ENCODE results near the gene EPHB1. TPM values are rescaled to one million over a fixed set of nuclear protein-coding genes. Genes with fewer than 3 reads are reported as not detected.
"Not testable (repeated sequence)": the region's sequence is repeated elsewhere in the genome, so short reads cannot be mapped to it uniquely, and the experiment has no call there.

Gene EPHB1
- polyA plus RNA-seq, 6 donors from 2014 or later: not detected

GRCh38 chr3:134955874-134956273 lies 160.8 kb downstream of the EPHB1 start:
- Mint-ChIP-seq H3K4me3 (no peak overlapping the region), H3K27ac (no peak overlapping the region), H3K9me3 (peaks cover 0 to 17% (median 6%) of the 10 kb centered on the region in 7 donors), H3K27me3 (no peaks in the 10 kb centered on the region), H3K36me3 (peaks cover 0 to 4% of the 10 kb centered on the region in 2 donors), H3K4me1 (no peaks in the 10 kb centered on the region)
- ATAC-seq (ENCODE audit: low read depth in 2 of 2) (no peak), DNase-seq (no peak)

DNA sequence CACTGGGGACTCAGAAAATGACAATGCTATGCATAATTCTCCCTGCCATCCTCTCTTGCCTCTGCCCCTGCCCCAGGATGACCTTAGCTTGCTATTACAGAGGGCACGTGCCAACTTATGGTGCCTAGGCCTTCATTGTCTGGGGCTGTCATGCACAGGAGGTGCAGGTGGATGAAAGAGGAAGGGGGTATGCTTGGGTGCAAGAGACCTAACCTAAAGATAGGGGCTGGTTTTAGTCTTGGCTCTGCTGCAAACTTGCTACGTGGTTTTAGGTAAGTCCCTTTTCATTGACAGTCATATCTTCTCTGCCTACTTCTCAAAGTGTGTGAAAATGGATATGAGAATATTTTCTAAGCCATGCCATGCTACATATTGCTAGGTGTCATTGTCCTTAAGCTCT lies 161.3 kb downstream of the EPHB1 start:
- ATAC-seq (ENCODE audit: low read depth in 2 of 2) (no peak), DNase-seq (no peak)
- Mint-ChIP-seq H3K4me3 (no peak overlapping the region), H3K4me1 (no peaks in the 10 kb centered on the region), H3K9me3 (peaks cover 0 to 12% (median 4%) of the 10 kb centered on the region in 7 donors), H3K36me3 (no peaks in the 10 kb centered on the region), H3K27me3 (no peaks in the 10 kb centered on the region), H3K27ac (no peak overlapping the region)

- peaks cover 0 to 7% (median 0%) of the 10 kb centered on the region in 7 donors for H3K9me3 Mint-ChIP-seq
Measured at GRCh38 chr3:134956844-134957243, 161.8 kb downstream of the EPHB1 start.

DNA sequence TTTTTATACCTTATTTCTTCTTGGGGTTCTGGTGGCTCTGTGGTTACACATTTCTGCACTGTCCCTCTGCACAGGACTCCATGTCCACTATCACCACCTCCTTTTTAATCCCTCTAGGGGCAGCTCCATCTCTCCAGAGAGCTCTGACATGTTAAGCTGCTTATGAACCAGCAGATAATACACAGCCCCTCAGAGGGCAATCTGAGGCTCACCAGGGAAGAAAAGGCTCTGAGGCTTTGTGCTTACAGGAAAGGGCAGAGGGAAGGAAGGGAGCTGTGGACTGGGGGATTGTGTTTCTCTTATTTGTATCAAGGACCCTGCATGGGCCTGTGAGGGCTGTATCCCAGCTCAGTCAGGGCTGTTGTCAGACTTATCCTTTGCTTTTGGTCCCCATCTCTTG lies 164.5 kb downstream of the EPHB1 start:
- Mint-ChIP-seq H3K4me1 (no peaks in the 10 kb centered on the region), H3K27me3 (peaks cover 0 to 5% (median 0%) of the 10 kb centered on the region in 3 donors)
- ATAC-seq (ENCODE audit: low read depth in 2 of 2): no peak

More at GRCh38 chr3:134956844-134957243, 161.8 kb downstream of the EPHB1 start:
- Mint-ChIP-seq H3K36me3 (no peaks in the 10 kb centered on the region), H3K27ac (no peak overlapping the region), H3K27me3 (no peaks in the 10 kb centered on the region), H3K4me1 (no peaks in the 10 kb centered on the region), H3K4me3 (peak overlapping the region in 1 of 8 donors; percentile 5)
- ATAC-seq (ENCODE audit: low read depth in 2 of 2) (no peak), DNase-seq (no peak)

DNA sequence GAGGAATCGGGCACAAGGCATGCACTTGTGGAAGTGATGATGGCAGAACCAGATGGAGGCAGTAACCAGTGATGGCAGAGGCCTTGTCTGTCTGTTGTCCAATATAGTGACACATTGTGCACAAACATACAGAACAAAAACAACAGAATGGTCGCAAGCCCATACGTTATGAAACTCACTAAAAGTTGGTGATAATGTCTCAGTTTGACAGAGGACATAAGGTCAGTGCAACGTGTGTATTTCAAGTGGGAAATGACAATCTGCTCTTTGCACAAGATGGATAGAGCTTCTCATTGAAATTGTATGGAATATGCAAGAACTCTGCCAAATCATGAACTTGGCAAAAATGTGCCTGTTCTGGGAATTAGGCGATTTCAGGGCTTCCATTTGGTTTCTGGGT lies 169.2 kb downstream of the EPHB1 start:
- H3K27me3 Mint-ChIP-seq: peaks cover 5 to 12% (median 7%) of the 10 kb centered on the region in 3 donors
- no peak overlapping the region for H3K27ac Mint-ChIP-seq
- no peak overlapping the region for H3K4me3 Mint-ChIP-seq
- no peaks in the 10 kb centered on the region for H3K4me1 Mint-ChIP-seq
- H3K9me3 Mint-ChIP-seq: peaks cover 0 to 5% (median 0%) of the 10 kb centered on the region in 7 donors
- ATAC-seq (ENCODE audit: low read depth in 2 of 2): no peak
- H3K36me3 Mint-ChIP-seq: no peaks in the 10 kb centered on the region
- no peak for DNase-seq

More for the DNA sequence above, 164.5 kb downstream of the EPHB1 start:
- no peak overlapping the region for H3K4me3 Mint-ChIP-seq
- no peak for DNase-seq
- H3K36me3 Mint-ChIP-seq: no peaks in the 10 kb centered on the region
- H3K9me3 Mint-ChIP-seq: peaks cover 0 to 2% (median 0%) of the 10 kb centered on the region in 7 donors
- peak overlapping the region in 2 of 6 donors; percentile 23 to 71 for H3K27ac Mint-ChIP-seq

- H3K4me3 Mint-ChIP-seq: no peak overlapping the region
- ATAC-seq (ENCODE audit: low read depth in 2 of 2): no peak
- no peaks in the 10 kb centered on the region for H3K36me3 Mint-ChIP-seq
- H3K4me1 Mint-ChIP-seq: no peaks in the 10 kb centered on the region
- DNase-seq: no peak
- H3K27ac Mint-ChIP-seq: no peak overlapping the region
- H3K27me3 Mint-ChIP-seq: peaks cover 5 to 17% (median 15%) of the 10 kb centered on the region in 3 donors
- H3K9me3 Mint-ChIP-seq: peaks cover 0 to 7% (median 0%) of the 10 kb centered on the region in 7 donors
Measured at GRCh38 chr3:134965865-134966481, 170.9 kb downstream of the EPHB1 start.

DNA sequence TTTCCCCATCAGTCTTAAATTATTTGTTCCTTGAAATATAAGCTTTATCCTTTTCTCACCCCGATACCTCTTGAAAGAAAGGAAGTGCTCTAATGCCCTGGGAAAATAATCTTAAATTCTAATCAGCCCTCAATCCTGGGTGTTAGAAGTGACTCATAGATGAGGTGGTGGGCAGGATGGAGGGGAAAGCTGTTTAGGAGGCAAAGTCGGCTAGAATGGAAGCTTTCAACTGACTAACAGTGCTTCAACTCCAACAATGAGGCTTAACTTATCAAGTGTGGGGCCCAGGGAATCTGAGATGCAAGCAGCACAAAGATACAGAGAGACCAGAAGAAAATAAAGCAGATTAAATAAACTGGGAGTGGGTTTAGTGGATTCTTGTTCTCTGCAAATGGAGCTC lies 175.8 kb downstream of the EPHB1 start:
- DNase-seq (no peak), ATAC-seq (ENCODE audit: low read depth in 2 of 2) (no peak)
- H3K4me1 Mint-ChIP-seq: no peaks in the 10 kb centered on the region
- no peak overlapping the region for H3K27ac Mint-ChIP-seq
- peaks cover 0 to 7% (median 0%) of the 10 kb centered on the region in 7 donors for H3K9me3 Mint-ChIP-seq
- H3K4me3 Mint-ChIP-seq: no peak overlapping the region
- no peaks in the 10 kb centered on the region for H3K36me3 Mint-ChIP-seq
- H3K27me3 Mint-ChIP-seq: peaks cover 15 to 21% (median 15%) of the 10 kb centered on the region in 3 donors

DNA sequence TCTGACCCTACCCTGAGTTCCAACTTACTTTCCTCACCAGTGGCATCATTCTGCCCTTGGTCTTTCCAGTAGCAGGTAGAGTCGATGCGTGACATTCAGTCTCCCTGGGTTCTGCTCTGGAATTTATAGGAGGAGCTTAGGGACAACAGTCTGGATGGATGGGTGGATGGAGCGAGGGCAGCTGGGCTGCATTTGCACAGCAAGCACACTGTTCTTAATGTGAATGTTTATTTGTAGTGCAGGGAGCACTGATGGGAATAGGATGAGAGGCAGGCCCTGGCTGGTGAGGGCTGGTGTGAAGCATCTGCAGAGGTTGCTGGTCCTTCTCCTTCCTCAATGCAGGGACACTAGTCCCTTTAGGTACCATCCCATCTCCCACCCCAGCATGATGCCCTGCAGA lies 176.2 kb downstream of the EPHB1 start:
- peaks cover 0 to 7% (median 0%) of the 10 kb centered on the region in 7 donors for H3K9me3 Mint-ChIP-seq
- DNase-seq (no peak), ATAC-seq (ENCODE audit: low read depth in 2 of 2) (no peak)
- H3K27ac Mint-ChIP-seq: no peak overlapping the region
- no peaks in the 10 kb centered on the region for H3K36me3 Mint-ChIP-seq
- H3K4me3 Mint-ChIP-seq: no peak overlapping the region
- H3K4me1 Mint-ChIP-seq: no peaks in the 10 kb centered on the region
- H3K27me3 Mint-ChIP-seq: peaks cover 15 to 22% (median 15%) of the 10 kb centered on the region in 3 donors

- DNase-seq; H3K27ac Mint-ChIP-seq; H3K4me1 Mint-ChIP-seq; ATAC-seq (ENCODE audit: low read depth in 2 of 2); H3K36me3 Mint-ChIP-seq; H3K4me3 Mint-ChIP-seq; H3K9me3 Mint-ChIP-seq: not testable (repeated sequence)
- H3K27me3 Mint-ChIP-seq: peaks cover 15 to 21% (median 15%) of the 10 kb centered on the region in 3 donors
Measured at GRCh38 chr3:134971907-134972306, 176.8 kb downstream of the EPHB1 start.

DNA sequence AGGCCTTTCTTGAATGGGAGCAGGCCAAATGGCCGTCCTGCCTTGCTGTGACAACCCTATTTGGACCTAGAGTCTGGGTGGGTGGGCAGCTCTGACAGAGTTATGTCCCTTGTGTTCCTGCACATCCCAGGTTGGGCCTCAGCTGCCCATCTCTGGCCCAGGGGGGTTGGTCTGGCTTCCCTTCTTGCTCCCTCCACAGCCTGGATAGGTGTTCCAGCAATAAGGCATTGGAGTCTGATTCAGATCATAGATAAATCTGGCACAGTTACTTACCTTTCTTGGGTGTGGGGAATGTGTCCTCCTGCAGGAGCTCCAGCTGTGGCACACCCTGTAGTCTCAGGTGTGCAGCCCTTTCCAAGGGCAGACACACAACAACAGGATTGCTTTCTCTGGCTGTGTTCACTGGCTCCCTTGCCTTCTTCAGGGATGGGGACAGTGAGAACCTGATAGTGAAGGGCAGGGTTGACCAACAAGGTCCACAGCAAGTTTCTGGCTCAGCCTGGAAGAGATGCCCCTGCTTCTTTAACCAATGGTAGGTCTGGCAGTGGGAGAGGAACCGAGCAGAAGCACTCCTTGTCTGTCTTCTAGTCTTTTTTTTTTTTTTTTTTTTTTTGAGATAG lies 177.9 kb downstream of the EPHB1 start:
- ATAC-seq (ENCODE audit: low read depth in 2 of 2): no peak
- H3K4me1 Mint-ChIP-seq: no peaks in the 10 kb centered on the region
- H3K4me3 Mint-ChIP-seq: no peak overlapping the region

DNA sequence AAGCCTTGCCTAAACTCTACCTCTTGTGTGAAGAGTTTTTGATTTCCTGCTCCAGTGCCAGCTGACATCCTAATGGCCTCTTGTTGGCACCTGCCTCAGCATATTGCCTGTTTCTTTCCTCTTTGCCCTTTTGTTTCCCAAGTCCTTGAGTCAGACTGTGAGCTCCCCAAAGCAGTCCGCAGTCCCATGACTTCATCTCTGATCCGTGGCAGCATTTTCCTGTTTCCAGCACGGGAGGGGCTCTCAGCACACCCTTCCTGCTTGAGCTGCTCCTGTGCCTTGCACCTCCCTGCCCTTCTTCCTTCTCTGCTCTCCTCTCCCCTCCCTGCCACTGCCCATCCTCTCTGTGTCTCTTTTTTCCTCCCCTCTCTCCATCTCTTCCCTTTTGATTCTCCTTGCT lies 179.6 kb downstream of the EPHB1 start:
- Mint-ChIP-seq H3K27me3 (peaks cover 6 to 23% (median 10%) of the 10 kb centered on the region in 3 donors), H3K36me3 (no peaks in the 10 kb centered on the region), H3K4me1 (no peaks in the 10 kb centered on the region), H3K4me3 (no peak overlapping the region), H3K9me3 (no peaks in the 10 kb centered on the region), H3K27ac (no peak overlapping the region)
- no peak for ATAC-seq (ENCODE audit: low read depth in 2 of 2)
- no peak for DNase-seq

More for the DNA sequence above, 177.9 kb downstream of the EPHB1 start:
- Mint-ChIP-seq H3K27ac (no peak overlapping the region), H3K36me3 (no peaks in the 10 kb centered on the region), H3K9me3 (peaks cover 0 to 7% (median 0%) of the 10 kb centered on the region in 7 donors), H3K27me3 (peaks cover 15 to 23% (median 18%) of the 10 kb centered on the region in 3 donors)
- no peak for DNase-seq

GRCh38 chr3:134976948-134977347 lies 181.9 kb downstream of the EPHB1 start:
- H3K36me3 Mint-ChIP-seq: no peaks in the 10 kb centered on the region
- H3K4me3 Mint-ChIP-seq: no peak overlapping the region
- peaks cover 0 to under 1% (median 0%) of the 10 kb centered on the region in 7 donors for H3K9me3 Mint-ChIP-seq
- ATAC-seq (ENCODE audit: low read depth in 2 of 2): no peak
- H3K27me3 Mint-ChIP-seq: peaks cover 0 to 23% (median 6%) of the 10 kb centered on the region in 3 donors
- DNase-seq: no peak
- H3K4me1 Mint-ChIP-seq: no peaks in the 10 kb centered on the region
- H3K27ac Mint-ChIP-seq: no peak overlapping the region

DNA sequence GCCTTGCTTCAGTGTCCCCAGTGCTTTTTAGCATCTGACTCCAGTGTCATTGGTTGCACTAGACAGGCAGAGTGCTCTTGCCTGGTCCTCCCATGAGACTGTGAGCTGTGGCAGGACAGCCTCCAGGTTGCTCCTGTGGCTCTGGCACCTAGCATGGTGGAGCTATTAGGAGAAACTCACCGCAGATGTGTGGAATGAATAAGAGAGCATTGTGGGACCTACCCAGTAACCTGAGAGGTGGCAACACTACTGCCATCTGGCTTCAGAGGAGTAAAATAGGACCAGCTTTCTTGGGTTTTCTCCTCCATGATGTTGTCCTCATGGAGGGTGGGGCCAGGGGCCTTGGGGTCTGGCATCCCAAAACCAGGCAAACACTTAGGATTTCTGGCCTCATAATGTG lies 183.6 kb downstream of the EPHB1 start:
- Mint-ChIP-seq H3K9me3 (peaks cover 0 to 4% (median 0%) of the 10 kb centered on the region in 7 donors), H3K27me3 (peaks cover 0 to 23% (median 10%) of the 10 kb centered on the region in 3 donors), H3K36me3 (no peaks in the 10 kb centered on the region), H3K4me1 (no peaks in the 10 kb centered on the region), H3K4me3 (no peak overlapping the region), H3K27ac (no peak overlapping the region)
- DNase-seq: no peak
- ATAC-seq (ENCODE audit: low read depth in 2 of 2): no peak

All from naive B cell (primary cell).